ENCODE data around the gene CNTN5. TPM values are rescaled to one million over a fixed set of nuclear protein-coding genes. Genes with fewer than 3 reads are reported as not detected.

Gene CNTN5
- total RNA-seq, 1 donor from 2014 or later, result not detected

- Mint-ChIP-seq H3K36me3 (ENCODE audit: low read depth) (no peaks in the 10 kb centered on the region), H3K9me3 (peaks cover 4% of the 10 kb centered on the region), H3K4me3 (no peak overlapping the region), H3K4me1 (no peaks in the 10 kb centered on the region), H3K27me3 (no peaks in the 10 kb centered on the region), H3K27ac (no peak overlapping the region)
- DNase-seq (no peak), ATAC-seq (ENCODE audit: low read depth) (no peak)
- TF ChIP-seq, protein P1, sequence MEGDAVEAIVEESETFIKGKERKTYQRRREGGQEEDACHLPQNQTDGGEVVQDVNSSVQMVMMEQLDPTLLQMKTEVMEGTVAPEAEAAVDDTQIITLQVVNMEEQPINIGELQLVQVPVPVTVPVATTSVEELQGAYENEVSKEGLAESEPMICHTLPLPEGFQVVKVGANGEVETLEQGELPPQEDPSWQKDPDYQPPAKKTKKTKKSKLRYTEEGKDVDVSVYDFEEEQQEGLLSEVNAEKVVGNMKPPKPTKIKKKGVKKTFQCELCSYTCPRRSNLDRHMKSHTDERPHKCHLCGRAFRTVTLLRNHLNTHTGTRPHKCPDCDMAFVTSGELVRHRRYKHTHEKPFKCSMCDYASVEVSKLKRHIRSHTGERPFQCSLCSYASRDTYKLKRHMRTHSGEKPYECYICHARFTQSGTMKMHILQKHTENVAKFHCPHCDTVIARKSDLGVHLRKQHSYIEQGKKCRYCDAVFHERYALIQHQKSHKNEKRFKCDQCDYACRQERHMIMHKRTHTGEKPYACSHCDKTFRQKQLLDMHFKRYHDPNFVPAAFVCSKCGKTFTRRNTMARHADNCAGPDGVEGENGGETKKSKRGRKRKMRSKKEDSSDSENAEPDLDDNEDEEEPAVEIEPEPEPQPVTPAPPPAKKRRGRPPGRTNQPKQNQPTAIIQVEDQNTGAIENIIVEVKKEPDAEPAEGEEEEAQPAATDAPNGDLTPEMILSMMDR (IDR thresholded peaks at IDR 0.05), result no peak
- intact Hi-C loops (cut with micrococcal nuclease), result no loop called here
- CTCF ChIA-PET, result no interaction called here
- POLR2A ChIA-PET, result no interaction called here
These were observed 572.4 kb downstream of the CNTN5 start for GRCh38 chr11:99593197-99593596.

GRCh38 chr11:99601179-99601578 lies 580.4 kb downstream of the CNTN5 start:
- no peaks in the 10 kb centered on the region for H3K36me3 Mint-ChIP-seq (ENCODE audit: low read depth)
- DNase-seq (no peak), ATAC-seq (ENCODE audit: low read depth) (no peak)
- ChIA-PET POLR2A (no interaction called here), CTCF (no interaction called here)
- intact Hi-C loops (cut with micrococcal nuclease), result no loop called here
- H3K9me3 Mint-ChIP-seq, result no peaks in the 10 kb centered on the region
- H3K4me1 Mint-ChIP-seq, result no peaks in the 10 kb centered on the region
- TF ChIP-seq, protein P1 (IDR thresholded peaks at IDR 0.05), result no peak
- H3K27me3 Mint-ChIP-seq, result no peaks in the 10 kb centered on the region
- no peak overlapping the region for H3K27ac Mint-ChIP-seq
- no peak overlapping the region for H3K4me3 Mint-ChIP-seq

- no peaks in the 10 kb centered on the region for H3K36me3 Mint-ChIP-seq (ENCODE audit: low read depth)
- no peak overlapping the region for H3K27ac Mint-ChIP-seq
- no peaks in the 10 kb centered on the region for H3K4me1 Mint-ChIP-seq
- no peak overlapping the region for H3K4me3 Mint-ChIP-seq
- POLR2A ChIA-PET, result no interaction called here
- TF ChIP-seq, protein P1 (IDR thresholded peaks at IDR 0.05), result no peak
- H3K27me3 Mint-ChIP-seq, result no peaks in the 10 kb centered on the region
- peaks cover 2% of the 10 kb centered on the region for H3K9me3 Mint-ChIP-seq
- ATAC-seq (ENCODE audit: low read depth) (no peak), DNase-seq (no peak)
- CTCF ChIA-PET, result no interaction called here
- intact Hi-C loops (cut with micrococcal nuclease), result no loop called here
These were observed 593.6 kb downstream of the CNTN5 start for GRCh38 chr11:99614352-99614751.

DNA sequence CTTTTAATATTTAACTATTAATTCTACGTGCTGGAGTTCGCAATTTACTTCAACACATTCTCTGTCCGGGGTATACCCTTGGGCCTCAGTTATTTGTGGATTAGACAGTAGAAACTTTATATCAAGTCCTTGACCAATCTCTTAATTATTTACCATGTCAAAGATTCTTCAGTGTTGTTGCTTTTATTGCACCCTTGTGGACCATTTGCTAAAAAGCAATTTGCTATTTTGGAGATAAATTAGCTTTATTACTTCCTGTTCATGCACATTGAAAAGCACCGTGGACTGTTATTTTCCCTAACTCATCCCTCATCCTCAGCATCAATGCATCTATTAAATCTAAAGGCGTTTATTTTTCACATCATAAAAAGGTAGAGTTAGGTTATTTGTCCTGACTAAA lies 609.9 kb downstream of the CNTN5 start:
- H3K4me1 Mint-ChIP-seq, result no peaks in the 10 kb centered on the region
- no peaks in the 10 kb centered on the region for H3K36me3 Mint-ChIP-seq (ENCODE audit: low read depth)
- H3K9me3 Mint-ChIP-seq, result no peaks in the 10 kb centered on the region
- TF ChIP-seq, protein P1 (IDR thresholded peaks at IDR 0.05), result no peak
- H3K4me3 Mint-ChIP-seq, result no peak overlapping the region
- DNase-seq (no peak), ATAC-seq (ENCODE audit: low read depth) (no peak)
- no peaks in the 10 kb centered on the region for H3K27me3 Mint-ChIP-seq
- intact Hi-C loops (cut with micrococcal nuclease), result no loop called here
- H3K27ac Mint-ChIP-seq, result no peak overlapping the region
- ChIA-PET POLR2A (no interaction called here), CTCF (no interaction called here)

- TF ChIP-seq, protein P1 (IDR thresholded peaks at IDR 0.05), result no peak
- H3K9me3 Mint-ChIP-seq, result no peaks in the 10 kb centered on the region
- no peaks in the 10 kb centered on the region for H3K27me3 Mint-ChIP-seq
- no peaks in the 10 kb centered on the region for H3K36me3 Mint-ChIP-seq (ENCODE audit: low read depth)
- no peak overlapping the region for H3K4me3 Mint-ChIP-seq
- POLR2A ChIA-PET, result no interaction called here
- intact Hi-C loops (cut with micrococcal nuclease), result no loop called here
- H3K27ac Mint-ChIP-seq, result no peak overlapping the region
- CTCF ChIA-PET, result no interaction called here
- DNase-seq (no peak), ATAC-seq (ENCODE audit: low read depth) (no peak)
- no peaks in the 10 kb centered on the region for H3K4me1 Mint-ChIP-seq
These were observed 610.9 kb downstream of the CNTN5 start for GRCh38 chr11:99631618-99632017.

Data from activated B cell treated with CpG ODN at 0.5 μM for 24 hours (primary cell).